GM21717 (cell line): ENCODE results near the gene FEM1C.

ENCODE experiments used
- ATAC-seq: cut with Tn5 transposase; IDR thresholded peaks from one replicate; pipeline ENCODE4 v1.9.1; 2021; ENCODE audit warnings: mild to moderate bottlenecking, moderate library complexity; ENCODE audit not compliant: unreplicated experiment

The FEM1C gene

GRCh38 chr5:115558388-115558956 is 13.9 kb upstream of the FEM1C start:
- no peak for ATAC-seq

GRCh38 chr5:115557667-115558387 is 13.3 kb upstream of the FEM1C start:
- ATAC-seq: no peak

- ATAC-seq: no peak
These were observed 11.7 kb upstream of the FEM1C start for GRCh38 chr5:115556276-115556675.

GRCh38 chr5:115555084-115555633 is 10.6 kb upstream of the FEM1C start:
- ATAC-seq: no peak

GRCh38 chr5:115553082-115553481 is 8.5 kb upstream of the FEM1C start:
- no peak for ATAC-seq

- no peak for ATAC-seq
These were observed 6.8 kb upstream of the FEM1C start for GRCh38 chr5:115551415-115551814.

- no peak for ATAC-seq
These were observed 4.6 kb upstream of the FEM1C start for GRCh38 chr5:115549154-115549553.

- ATAC-seq: no peak
These were observed 4.1 kb upstream of the FEM1C start for GRCh38 chr5:115548683-115549082.

GRCh38 chr5:115545351-115545882 is 842 bp upstream of the FEM1C start:
- ATAC-seq: no peak

GRCh38 chr5:115544043-115544435 is 536 bp downstream of the FEM1C start:
- ATAC-seq: peak; percentile 15

GRCh38 chr5:115543365-115544042 is 1.1 kb downstream of the FEM1C start:
- ATAC-seq: peak; percentile 45

GRCh38 chr5:115542651-115543364 is 1.8 kb downstream of the FEM1C start:
- no peak for ATAC-seq

- no peak for ATAC-seq
These were observed 2.5 kb downstream of the FEM1C start for GRCh38 chr5:115542086-115542485.

- no peak for ATAC-seq
These were observed 3.0 kb downstream of the FEM1C start for GRCh38 chr5:115541611-115542010.

- ATAC-seq: no peak
These were observed 9.0 kb downstream of the FEM1C start for GRCh38 chr5:115535479-115536035.

- ATAC-seq: no peak
These were observed 12.1 kb downstream of the FEM1C start for GRCh38 chr5:115532517-115532916.

GRCh38 chr5:115531787-115532367 is 12.7 kb downstream of the FEM1C start:
- no peak for ATAC-seq

GRCh38 chr5:115531380-115531779 is 13.2 kb downstream of the FEM1C start:
- ATAC-seq: no peak

- ATAC-seq: no peak
These were observed 14.1 kb downstream of the FEM1C start for GRCh38 chr5:115530426-115530825.

- no peak for ATAC-seq
These were observed 18.0 kb downstream of the FEM1C start for GRCh38 chr5:115526604-115527003.
